PC-9 (cell line): ENCODE measurements around the gene TMPRSS2. TPM values are rescaled to one million over a fixed set of nuclear protein-coding genes. Genes with fewer than 3 reads are reported as not detected.

ENCODE experiments used
- BruUV-seq: library from RNA; stranded (reverse); fragments of 400-500 nt; replicated peaks from 2 replicates; lab custom pipeline; 2021; lab: Mats Ljungman, UMichigan
- CTCF ChIA-PET: fragments of 300-600 bp; sonication (Branson Sonifier 250); formaldehyde crosslinking; loops from one replicate; lab custom pipeline; 2022; ENCODE audit warnings: antibody characterized with exemption; lab: Charles Lee
- POLR2A ChIA-PET: fragments of 300-600 bp; sonication (Branson Sonifier 250); formaldehyde crosslinking; loops from one replicate; lab custom pipeline; 2022; ENCODE audit warnings: antibody characterized with exemption; ENCODE audit not compliant: unreplicated experiment; lab: Charles Lee
- DNase-seq, 2 experiments: peaks; one replicate each; pipeline versions ENCODE4 v3.0.0 to v3.0.0-alpha.2; 2015 to 2022; ENCODE audit warnings: mixed read lengths in 1 of 2
- H2AFZ ChIP-seq: fragments of 200-600 bp; sonication (generic); 2 replicates; pipeline ENCODE4 v1.8.1; 2017; ENCODE audit warnings: antibody characterized with exemption
- H3F3A ChIP-seq: fragments of 200-600 bp; sonication (generic); 2 replicates; pipeline ENCODE4 v1.8.1; 2017; ENCODE audit warnings: antibody characterized with exemption, mild to moderate bottlenecking, low read depth; ENCODE audit not compliant: insufficient read depth
- H3K27ac ChIP-seq: fragments of 200-600 bp; sonication (generic); 2 replicates; pipeline ENCODE4 v1.6.1; 2016; ENCODE audit warnings: mixed run types
- H3K27me3 ChIP-seq: fragments of 200-600 bp; sonication (generic); 2 replicates; pipeline ENCODE4 v1.6.1; 2016; ENCODE audit warnings: low read depth, mixed run types; ENCODE audit not compliant: insufficient read depth
- H3K36me3 ChIP-seq: fragments of 200-600 bp; sonication (generic); 2 replicates; pipeline ENCODE4 v1.6.1; 2016; ENCODE audit warnings: low read depth, mixed run types
- H3K4me1 ChIP-seq: fragments of 200-600 bp; sonication (generic); replicated peaks from 2 replicates; pipeline ENCODE4 v1.6.1; 2016; ENCODE audit warnings: mixed run types; ENCODE audit not compliant: insufficient read depth
- H3K4me2 ChIP-seq: fragments of 200-600 bp; sonication (generic); 2 replicates; pipeline ENCODE4 v1.6.1; 2017; ENCODE audit warnings: mixed run types
- H3K4me3 ChIP-seq: fragments of 200-600 bp; sonication (generic); 2 replicates; pipeline ENCODE4 v1.6.1; 2016; ENCODE audit warnings: mixed run types
- H3K79me2 ChIP-seq: fragments of 200-600 bp; sonication (generic); 2 replicates; pipeline ENCODE4 v1.6.1; 2017; ENCODE audit warnings: low read depth, mixed run types
- H3K9me2 ChIP-seq: fragments of 200-600 bp; sonication (generic); 2 replicates; pipeline ENCODE4 v1.8.1; 2017; ENCODE audit warnings: mild to moderate bottlenecking; ENCODE audit not compliant: insufficient read depth
- H3K9me3 ChIP-seq: fragments of 200-600 bp; sonication (generic); 2 replicates; pipeline ENCODE4 v1.8.1; 2016; ENCODE audit warnings: low read depth; ENCODE audit not compliant: insufficient read depth
- H4K20me1 ChIP-seq: fragments of 200-600 bp; sonication (generic); 2 replicates; pipeline ENCODE4 v1.8.1; 2017; ENCODE audit not compliant: insufficient read depth
- EZH2 ChIP-seq: fragments of 200-600 bp; sonication (generic); IDR thresholded peaks from 2 replicates; pipeline ENCODE4 v1.8.0; 2017; ENCODE audit warnings: antibody characterized with exemption, low read depth
- intact Hi-C: fragments of 100-400 bp; cut with micrococcal nuclease; formaldehyde crosslinking; loops from one replicate; pipeline ENCODE4 v1.10.0; 2022; ENCODE audit not compliant: unreplicated experiment
- total RNA-seq: library from RNA; stranded (reverse); gene quantifications from 2 replicates; pipeline ENCODE4 v1.2.3, GENCODE V29; 2021
- TF ChIP-seq, protein P1 (sequence below): fragments of 200-600 bp; sonication (generic); conservative IDR thresholded peaks from 2 replicates; pipeline ENCODE4 v1.6.1; 2017; ENCODE audit warnings: mixed run types, antibody characterized with exemption, mild to moderate bottlenecking, moderate library complexity

TMPRSS2 gene
- total RNA-seq, 1 experiment from 2014 or later = 0.61 TPM

- Histone ChIP-seq H3K4me1 (no peaks in the 10 kb centered on the region), H3K4me3 (no peak overlapping the region), H3K27ac (no peak overlapping the region), H3K4me2 (no peak overlapping the region), H3K9me2 (no peaks in the 10 kb centered on the region), H3K36me3 (no peaks in the 10 kb centered on the region), H3K27me3 (no peaks in the 10 kb centered on the region), H2AFZ (no peak overlapping the region), H3F3A (no peaks in the 10 kb centered on the region), H3K9me3 (no peaks in the 10 kb centered on the region), H4K20me1 (no peaks in the 10 kb centered on the region), H3K79me2 (no peaks in the 10 kb centered on the region)
- no peak for DNase-seq
- intact Hi-C loops = no loop called here
- CTCF ChIA-PET = no interaction called here
- BruUV-seq = no TSS peak
- POLR2A ChIA-PET = no interaction called here
- TF ChIP-seq, protein P1, sequence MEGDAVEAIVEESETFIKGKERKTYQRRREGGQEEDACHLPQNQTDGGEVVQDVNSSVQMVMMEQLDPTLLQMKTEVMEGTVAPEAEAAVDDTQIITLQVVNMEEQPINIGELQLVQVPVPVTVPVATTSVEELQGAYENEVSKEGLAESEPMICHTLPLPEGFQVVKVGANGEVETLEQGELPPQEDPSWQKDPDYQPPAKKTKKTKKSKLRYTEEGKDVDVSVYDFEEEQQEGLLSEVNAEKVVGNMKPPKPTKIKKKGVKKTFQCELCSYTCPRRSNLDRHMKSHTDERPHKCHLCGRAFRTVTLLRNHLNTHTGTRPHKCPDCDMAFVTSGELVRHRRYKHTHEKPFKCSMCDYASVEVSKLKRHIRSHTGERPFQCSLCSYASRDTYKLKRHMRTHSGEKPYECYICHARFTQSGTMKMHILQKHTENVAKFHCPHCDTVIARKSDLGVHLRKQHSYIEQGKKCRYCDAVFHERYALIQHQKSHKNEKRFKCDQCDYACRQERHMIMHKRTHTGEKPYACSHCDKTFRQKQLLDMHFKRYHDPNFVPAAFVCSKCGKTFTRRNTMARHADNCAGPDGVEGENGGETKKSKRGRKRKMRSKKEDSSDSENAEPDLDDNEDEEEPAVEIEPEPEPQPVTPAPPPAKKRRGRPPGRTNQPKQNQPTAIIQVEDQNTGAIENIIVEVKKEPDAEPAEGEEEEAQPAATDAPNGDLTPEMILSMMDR = no peak
Observed at GRCh38 chr21:41433566-41433965, 74.4 kb downstream of the TMPRSS2 start.

GRCh38 chr21:41432562-41433460, 75.1 kb downstream of the TMPRSS2 start:
- no peaks in the 10 kb centered on the region for H3K4me1 ChIP-seq
- no peak overlapping the region for H3K4me2 ChIP-seq
- CTCF ChIA-PET = no interaction called here
- no TSS peak for BruUV-seq
- no peaks in the 10 kb centered on the region for H3K27me3 ChIP-seq
- H3K36me3 ChIP-seq = no peaks in the 10 kb centered on the region
- H3K9me3 ChIP-seq = no peaks in the 10 kb centered on the region
- no peak overlapping the region for H2AFZ ChIP-seq
- no peak overlapping the region for H3K4me3 ChIP-seq
- H3F3A ChIP-seq = no peaks in the 10 kb centered on the region
- H3K79me2 ChIP-seq = no peaks in the 10 kb centered on the region
- H3K9me2 ChIP-seq = no peaks in the 10 kb centered on the region
- no peak for DNase-seq
- no peak for TF ChIP-seq EZH2
- intact Hi-C loops = no loop called here
- H3K27ac ChIP-seq = no peak overlapping the region
- POLR2A ChIA-PET = no interaction called here
- H4K20me1 ChIP-seq = no peaks in the 10 kb centered on the region

GRCh38 chr21:41431788-41432548, 76.0 kb downstream of the TMPRSS2 start:
- TF ChIP-seq, protein P1 = no peak
- TF ChIP-seq EZH2 = no peak
- Histone ChIP-seq H4K20me1 (no peaks in the 10 kb centered on the region), H3K4me1 (no peaks in the 10 kb centered on the region), H3K79me2 (no peaks in the 10 kb centered on the region), H2AFZ (no peak overlapping the region), H3K9me3 (no peaks in the 10 kb centered on the region), H3K4me2 (no peak overlapping the region), H3K27ac (no peak overlapping the region), H3F3A (no peaks in the 10 kb centered on the region), H3K36me3 (no peaks in the 10 kb centered on the region), H3K27me3 (no peaks in the 10 kb centered on the region), H3K9me2 (no peaks in the 10 kb centered on the region), H3K4me3 (no peak overlapping the region)
- ChIA-PET POLR2A (no interaction called here), CTCF (no interaction called here)
- no peak for DNase-seq
- no TSS peak for BruUV-seq
- intact Hi-C loops = no loop called here
